Measurements from ENCODE around the gene CERS6. TPM values are rescaled to one million over a fixed set of nuclear protein-coding genes. Genes with fewer than 3 reads are reported as not detected.
A peak's percentile ranks its signal among the peaks of the same experiment; 100 is the strongest.

The CERS6 gene
- total RNA-seq, 4 donors from 2014 or later, result 42.3 to 62.1 (median 50.6) TPM

GRCh38 chr2:168801961-168802858, 346.1 kb downstream of the CERS6 start, which contains the start of gene NOSTRIN:
Gene NOSTRIN (plus strand): TSS chr2:168802637. CDS start chr2:168802647, 10 bp downstream.
- intact Hi-C loops (cut with DNase I; ENCODE audit: low total_unique reads), result no loop called here
- peak; percentile 83 for DNase-seq
- Histone ChIP-seq H3K4me1 (peaks cover 5 to 41% (median 20%) of the 10 kb centered on the region in 4 donors), H3K4me3 (peak within 1 kb of the TSS; percentile 8 to 41 (median 20)), H3K27me3 (no peaks in the 10 kb centered on the region), H3K36me3 (no peaks in the 10 kb centered on the region), H3K27ac (peak within 1 kb of the TSS; percentile 79 to 86 (median 82)), H3K9me3 (no peaks in the 10 kb centered on the region)
- in situ Hi-C loops (cut with MboI; ENCODE audit: low pct_ligation_motif_present in 1 of 4, low pct_unique_long_range_greater_than_20kb in 1 of 4, low sequenced_read_pairs in 3 of 4), result no loop called here
- TF ChIP-seq CTCF (IDR thresholded peaks at IDR 0.05) (no peak), POLR2A (IDR thresholded peaks at IDR 0.05) (peak; percentile 93), EP300 (IDR thresholded peaks at IDR 0.05; ENCODE audit: low read depth) (peak; percentile 76), POLR2AphosphoS5 (IDR thresholded peaks at IDR 0.05) (peak; percentile 78 to 98 (median 94))
- 23 to 32% methylated on average over 6 to 10 of the region's 10 CpGs for WGBS, 2 donors (ENCODE audit: low coverage in 1 of 2)

- in situ Hi-C loops (cut with MboI; ENCODE audit: low pct_ligation_motif_present in 1 of 4, low pct_unique_long_range_greater_than_20kb in 1 of 4, low sequenced_read_pairs in 3 of 4), result no loop called here
- 32 to 42% methylated on average over 5 of the region's 5 CpGs for WGBS, 2 donors (ENCODE audit: low coverage in 1 of 2)
- intact Hi-C loops (cut with DNase I; ENCODE audit: low total_unique reads), result no loop called here
- H3K36me3 ChIP-seq, result no peaks in the 10 kb centered on the region
- H3K9me3 ChIP-seq, result no peaks in the 10 kb centered on the region
- peak; percentile 22 for DNase-seq
- no peaks in the 10 kb centered on the region for H3K27me3 ChIP-seq
- H3K27ac ChIP-seq, result peak overlapping the region; percentile 79 to 86 (median 82)
- peaks cover 5 to 34% (median 17%) of the 10 kb centered on the region in 4 donors for H3K4me1 ChIP-seq
- peak overlapping the region; percentile 8 to 41 (median 20) for H3K4me3 ChIP-seq
- TF ChIP-seq EP300 (IDR thresholded peaks at IDR 0.05; ENCODE audit: low read depth), result no peak
- TF ChIP-seq CTCF (IDR thresholded peaks at IDR 0.05), result no peak
- TF ChIP-seq POLR2A (IDR thresholded peaks at IDR 0.05), result no peak
- TF ChIP-seq POLR2AphosphoS5 (IDR thresholded peaks at IDR 0.05), result no peak
Measured at GRCh38 chr2:168802859-168803725, 347.0 kb downstream of the CERS6 start.

- Histone ChIP-seq H3K4me1 (peaks cover 1 to 23% (median 13%) of the 10 kb centered on the region in 4 donors), H3K36me3 (no peaks in the 10 kb centered on the region), H3K27ac (peak overlapping the region in 3 of 4 donors; percentile 79 to 86 (median 81)), H3K4me3 (peak overlapping the region in 1 of 4 donors; percentile 41), H3K27me3 (no peaks in the 10 kb centered on the region), H3K9me3 (no peaks in the 10 kb centered on the region)
- intact Hi-C loops (cut with DNase I; ENCODE audit: low total_unique reads) (no loop called here), in situ Hi-C loops (cut with MboI; ENCODE audit: low pct_ligation_motif_present in 1 of 4, low pct_unique_long_range_greater_than_20kb in 1 of 4, low sequenced_read_pairs in 3 of 4) (no loop called here)
- TF ChIP-seq POLR2AphosphoS5 (IDR thresholded peaks at IDR 0.05), result peak in 1 of 3 donors; percentile 22
- TF ChIP-seq CTCF (IDR thresholded peaks at IDR 0.05), result no peak
- DNase-seq, result no peak
- WGBS, 2 donors (ENCODE audit: low coverage in 1 of 2), result 74 to 89% methylated on average over 1 to 3 of the region's 3 CpGs
Measured at GRCh38 chr2:168804214-168804613, 348.1 kb downstream of the CERS6 start.

GRCh38 chr2:168805615-168806014, 349.5 kb downstream of the CERS6 start:
- no peak for DNase-seq
- WGBS, 2 donors (ENCODE audit: low coverage in 1 of 2), result 94% methylated on average over 7 of the region's 7 CpGs; no CpG with 5 or more reads in 1 of the 2 donors
- Histone ChIP-seq H3K4me3 (no peak overlapping the region), H3K9me3 (no peaks in the 10 kb centered on the region), H3K36me3 (no peaks in the 10 kb centered on the region), H3K27me3 (no peaks in the 10 kb centered on the region), H3K4me1 (peaks cover 0 to 20% (median 12%) of the 10 kb centered on the region in 4 donors), H3K27ac (no peak overlapping the region)
- TF ChIP-seq EP300 (IDR thresholded peaks at IDR 0.05; ENCODE audit: low read depth) (no peak), POLR2AphosphoS5 (IDR thresholded peaks at IDR 0.05) (no peak), POLR2A (IDR thresholded peaks at IDR 0.05) (no peak)
- intact Hi-C loops (cut with DNase I; ENCODE audit: low total_unique reads) (no loop called here), in situ Hi-C loops (cut with MboI; ENCODE audit: low pct_ligation_motif_present in 1 of 4, low pct_unique_long_range_greater_than_20kb in 1 of 4, low sequenced_read_pairs in 3 of 4) (no loop called here)

Measured in transverse colon (tissue), 4 donors.